Sigmoid colon (tissue), 3 donors: ENCODE data around the gene MAP3K2.

ENCODE experiments used
- POLR2A ChIP-seq, 2 donors: fragments of 450-650 bp; IDR thresholded peaks; one replicate each; pipeline ENCODE4 v1.6.1; 2016; ENCODE audit warnings: antibody characterized with exemption in 2 of 2, mild to moderate bottlenecking in 2 of 2, moderate library complexity in 2 of 2
- TF ChIP-seq, protein P1 (sequence below), 4 experiments: fragments of 450-650 bp in 3 of 4; fragments of 200-600 bp in 1 of 4; IDR thresholded peaks; one replicate each; pipeline ENCODE4 v1.5.1; 2016 to 2019; ENCODE audit warnings: antibody characterized with exemption in 4 of 4, mild to moderate bottlenecking in 3 of 4, moderate library complexity in 2 of 4

DNA sequence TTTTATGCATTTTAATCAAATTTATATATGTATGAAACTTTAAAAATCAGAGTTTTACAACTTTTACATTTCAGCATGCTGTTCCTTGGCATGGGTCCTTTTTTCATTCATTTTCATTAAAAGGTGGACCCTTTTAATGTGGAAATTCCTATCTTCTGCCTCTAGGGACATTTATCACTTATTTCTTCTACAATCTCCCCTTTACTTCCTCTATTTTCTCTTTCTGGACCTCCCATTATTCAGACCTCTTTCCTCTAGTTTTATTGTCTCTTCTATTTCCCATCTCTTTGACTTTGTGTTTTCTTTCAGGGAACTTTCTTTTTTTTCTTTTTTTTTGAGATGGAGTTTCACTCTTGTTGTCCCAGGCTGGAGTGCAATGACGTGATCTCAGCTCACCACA lies 36.1 kb upstream of the MAP3K2 start:
- no peak for TF ChIP-seq POLR2A (IDR thresholded peaks at IDR 0.05)
- TF ChIP-seq, protein P1, sequence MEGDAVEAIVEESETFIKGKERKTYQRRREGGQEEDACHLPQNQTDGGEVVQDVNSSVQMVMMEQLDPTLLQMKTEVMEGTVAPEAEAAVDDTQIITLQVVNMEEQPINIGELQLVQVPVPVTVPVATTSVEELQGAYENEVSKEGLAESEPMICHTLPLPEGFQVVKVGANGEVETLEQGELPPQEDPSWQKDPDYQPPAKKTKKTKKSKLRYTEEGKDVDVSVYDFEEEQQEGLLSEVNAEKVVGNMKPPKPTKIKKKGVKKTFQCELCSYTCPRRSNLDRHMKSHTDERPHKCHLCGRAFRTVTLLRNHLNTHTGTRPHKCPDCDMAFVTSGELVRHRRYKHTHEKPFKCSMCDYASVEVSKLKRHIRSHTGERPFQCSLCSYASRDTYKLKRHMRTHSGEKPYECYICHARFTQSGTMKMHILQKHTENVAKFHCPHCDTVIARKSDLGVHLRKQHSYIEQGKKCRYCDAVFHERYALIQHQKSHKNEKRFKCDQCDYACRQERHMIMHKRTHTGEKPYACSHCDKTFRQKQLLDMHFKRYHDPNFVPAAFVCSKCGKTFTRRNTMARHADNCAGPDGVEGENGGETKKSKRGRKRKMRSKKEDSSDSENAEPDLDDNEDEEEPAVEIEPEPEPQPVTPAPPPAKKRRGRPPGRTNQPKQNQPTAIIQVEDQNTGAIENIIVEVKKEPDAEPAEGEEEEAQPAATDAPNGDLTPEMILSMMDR (IDR thresholded peaks at IDR 0.05): no peak
